ENCODE measurements around the gene CAMTA1.
A peak's percentile ranks its signal among the peaks of the same experiment; 100 is the strongest.

CAMTA1 gene

DNA sequence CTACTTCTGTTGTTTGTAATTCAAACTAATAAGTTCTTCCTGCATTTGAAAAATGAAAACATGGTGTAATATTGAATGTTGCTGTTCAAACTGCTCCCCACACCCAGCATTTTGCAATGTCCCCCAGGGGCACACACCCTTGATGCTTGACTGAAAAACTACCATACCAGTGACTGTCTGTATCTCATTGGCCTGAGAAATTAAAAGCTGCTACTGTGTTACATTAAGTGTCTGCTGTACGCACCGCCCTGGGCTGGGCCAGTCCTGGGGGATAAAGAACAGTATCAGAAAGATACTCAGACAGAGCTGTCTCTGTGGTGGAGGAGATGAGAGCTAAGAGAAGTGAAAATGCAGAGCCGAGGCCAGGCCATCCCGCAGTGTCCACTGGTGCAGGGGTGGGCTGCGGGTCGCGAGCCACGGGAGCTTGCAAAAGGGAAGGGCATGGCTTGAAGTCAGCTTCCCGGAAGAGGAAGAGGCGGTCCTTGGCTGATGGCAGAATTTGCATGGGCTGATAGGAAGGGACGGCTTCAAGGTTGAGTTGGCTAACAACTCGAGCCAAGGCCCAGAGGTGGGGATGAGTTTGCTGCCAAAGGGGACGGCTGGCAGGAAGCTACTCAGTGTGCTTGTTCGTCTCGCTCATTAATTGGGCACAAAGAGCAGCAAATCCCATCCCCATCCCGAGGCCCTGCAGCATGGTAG lies 656.0 kb downstream of the CAMTA1 start:
- no peak for FAIRE-seq

DNA sequence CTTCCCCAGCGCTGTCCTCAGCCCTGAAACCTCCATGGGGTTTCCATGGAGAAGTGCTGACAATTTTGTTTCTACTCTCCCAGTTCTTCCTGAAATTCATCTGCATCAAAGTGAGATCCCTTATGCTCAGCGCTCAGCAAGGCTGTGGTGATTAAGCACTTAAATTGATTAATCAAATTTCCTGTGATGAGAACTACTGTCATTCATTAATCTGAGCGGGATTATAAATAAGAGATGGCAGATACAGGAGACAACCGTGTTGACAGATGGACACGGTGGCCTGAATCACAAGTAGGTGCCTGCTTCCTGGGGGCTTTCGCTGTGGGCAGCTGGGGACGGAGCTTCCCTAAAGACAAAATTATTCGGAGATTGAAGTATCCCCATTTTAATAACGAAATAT lies 656.8 kb downstream of the CAMTA1 start:
- DNase-seq (ENCODE audit: low spot score) (no peak), FAIRE-seq (no peak)

More for the DNA sequence above, 656.0 kb downstream of the CAMTA1 start:
- DNase-seq (ENCODE audit: low spot score) = no peak

DNA sequence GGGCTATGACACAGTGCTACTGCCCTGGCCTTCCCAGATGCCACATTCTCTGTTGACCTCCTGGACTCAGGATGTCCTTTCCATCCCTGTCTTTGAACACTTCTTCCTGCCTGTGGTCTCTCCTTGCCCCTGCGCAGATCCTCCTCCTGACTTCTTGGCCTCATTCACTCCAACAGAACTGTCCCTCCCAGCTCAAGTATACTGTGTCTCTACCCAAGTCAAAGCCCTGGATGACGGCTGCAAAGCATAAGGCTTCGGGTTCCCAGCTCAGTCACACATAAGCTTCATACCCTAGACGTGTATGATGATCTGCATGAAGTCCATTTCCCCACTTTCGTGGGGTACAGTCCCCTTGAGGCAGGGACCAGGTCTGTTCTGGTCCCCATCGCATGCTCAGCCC lies 657.7 kb downstream of the CAMTA1 start:
- DNase-seq (ENCODE audit: low spot score) = no peak
- FAIRE-seq = no peak

DNA sequence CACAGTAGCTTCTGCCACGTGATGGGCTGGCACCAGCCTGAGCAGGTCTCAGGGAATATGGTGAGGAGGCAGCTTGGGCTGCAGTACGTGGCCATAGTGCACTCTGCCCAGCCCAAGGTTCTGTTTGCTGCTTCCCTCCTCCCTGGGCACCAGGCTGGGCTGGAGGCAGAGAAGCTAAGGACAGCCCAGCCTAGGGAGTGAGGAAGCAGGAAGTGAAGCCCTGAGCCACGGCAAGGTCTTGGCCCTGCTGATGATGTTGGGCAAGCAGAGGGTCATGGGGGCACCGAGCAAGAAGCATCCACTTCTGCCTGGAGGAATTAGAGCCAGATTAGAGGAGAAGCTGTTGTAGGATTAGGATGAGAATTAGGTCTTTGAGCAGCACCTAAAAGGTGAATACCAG lies 659.1 kb downstream of the CAMTA1 start:
- no peak for DNase-seq (ENCODE audit: low spot score)
- FAIRE-seq = no peak

DNA sequence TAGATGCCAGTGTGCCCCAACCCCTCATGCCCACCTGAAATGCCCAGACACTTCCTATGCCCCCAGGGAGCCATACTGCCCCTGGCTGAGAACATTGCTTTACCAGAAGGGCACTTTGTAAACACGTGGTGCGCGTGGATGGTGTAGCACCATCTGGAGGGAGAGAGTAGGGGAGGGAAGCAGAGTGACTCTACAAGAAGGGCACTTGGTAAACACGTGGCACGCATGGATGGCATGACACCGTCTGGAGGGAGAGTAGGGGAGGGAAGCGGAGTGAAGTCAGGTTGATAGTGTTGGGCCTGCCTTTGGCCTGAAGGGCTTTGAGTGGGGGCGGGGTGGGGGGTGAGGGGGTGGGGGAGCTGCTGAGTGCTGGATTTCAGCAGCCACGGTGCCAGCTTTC lies 661.8 kb downstream of the CAMTA1 start:
- no peak for FAIRE-seq
- DNase-seq (ENCODE audit: low spot score) = no peak

DNA sequence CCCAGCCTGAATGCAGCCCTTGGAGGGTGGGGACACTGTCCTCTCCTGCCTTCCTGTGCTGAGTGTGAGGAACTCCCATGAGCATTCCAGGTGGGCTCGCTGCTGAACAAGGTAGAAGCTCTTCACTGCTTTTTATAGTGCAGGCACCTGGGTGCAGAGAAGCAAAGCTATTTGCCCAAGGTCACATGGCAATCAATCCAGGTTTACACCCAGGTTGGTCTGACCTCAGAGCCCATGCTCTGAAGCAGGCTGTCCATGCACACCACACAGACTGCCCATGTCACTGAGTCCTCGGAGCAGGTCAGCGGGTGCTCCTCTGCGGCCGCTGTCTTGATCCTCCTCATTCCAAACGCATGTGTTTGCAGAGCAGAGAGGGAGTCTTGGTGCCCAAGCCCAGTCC lies 662.5 kb downstream of the CAMTA1 start:
- FAIRE-seq (no peak), DNase-seq (ENCODE audit: low spot score) (no peak)

DNA sequence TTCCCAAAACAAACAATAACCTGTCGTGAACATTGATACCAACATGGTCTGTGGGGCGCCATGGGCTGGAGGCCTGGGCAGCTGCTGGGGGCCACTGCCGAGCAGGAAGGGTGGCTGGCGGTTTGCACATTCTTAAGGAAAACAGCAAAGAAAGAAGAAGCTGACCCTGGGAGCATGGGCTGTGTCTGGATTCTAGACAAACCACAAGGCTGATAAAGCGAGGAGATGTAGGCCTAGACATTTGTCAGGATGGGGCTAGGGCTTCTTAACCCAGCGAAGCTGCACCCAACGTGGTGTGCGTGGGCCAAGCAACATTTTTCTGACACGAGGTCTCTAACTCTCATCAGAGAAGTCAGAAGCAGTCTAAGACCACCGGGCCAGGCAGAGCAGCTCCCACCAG lies 663.7 kb downstream of the CAMTA1 start:
- FAIRE-seq (no peak), DNase-seq (ENCODE audit: low spot score) (no peak)

DNA sequence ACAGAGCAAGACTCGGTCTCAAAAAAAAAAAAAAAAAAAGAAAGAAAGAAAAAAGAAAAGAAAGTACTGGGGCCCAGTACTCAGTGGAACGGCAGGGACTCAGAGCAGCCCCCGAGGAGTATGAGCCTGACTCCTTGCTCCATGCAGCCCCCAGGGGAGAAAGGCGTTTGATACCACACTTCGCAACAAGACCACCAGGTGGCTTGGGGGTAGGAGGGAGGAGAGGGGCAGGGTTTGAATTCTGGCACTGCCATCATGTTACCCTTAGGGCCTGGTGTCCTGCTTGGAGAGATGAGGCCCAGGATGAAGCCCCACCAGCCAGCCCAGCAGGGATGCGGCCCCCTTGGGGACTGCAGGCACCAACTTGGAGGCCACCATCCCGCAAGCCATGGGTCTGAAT lies 664.5 kb downstream of the CAMTA1 start:
- DNase-seq (ENCODE audit: low spot score) (no peak), FAIRE-seq (no peak)

DNA sequence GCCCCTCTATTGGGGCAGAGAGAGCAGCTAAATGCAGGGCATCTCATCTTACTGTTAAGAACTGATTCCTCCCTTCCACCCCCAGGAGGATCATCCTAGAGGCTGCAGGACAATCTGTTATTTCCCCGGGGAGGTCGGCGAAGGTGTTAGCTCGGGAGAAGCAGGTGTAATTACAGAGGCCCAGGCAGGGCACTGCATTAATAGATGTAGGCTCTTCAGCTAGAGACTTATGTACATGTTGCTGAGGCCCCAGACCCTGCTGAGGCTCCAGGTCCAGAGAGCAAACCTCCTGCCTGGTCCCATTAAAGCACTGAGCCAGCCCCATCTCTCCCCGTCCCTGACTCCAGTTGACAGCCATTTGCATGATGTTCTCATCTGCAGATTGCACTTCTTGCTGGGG lies 665.6 kb downstream of the CAMTA1 start:
- FAIRE-seq (no peak), DNase-seq (ENCODE audit: low spot score) (no peak)

DNA sequence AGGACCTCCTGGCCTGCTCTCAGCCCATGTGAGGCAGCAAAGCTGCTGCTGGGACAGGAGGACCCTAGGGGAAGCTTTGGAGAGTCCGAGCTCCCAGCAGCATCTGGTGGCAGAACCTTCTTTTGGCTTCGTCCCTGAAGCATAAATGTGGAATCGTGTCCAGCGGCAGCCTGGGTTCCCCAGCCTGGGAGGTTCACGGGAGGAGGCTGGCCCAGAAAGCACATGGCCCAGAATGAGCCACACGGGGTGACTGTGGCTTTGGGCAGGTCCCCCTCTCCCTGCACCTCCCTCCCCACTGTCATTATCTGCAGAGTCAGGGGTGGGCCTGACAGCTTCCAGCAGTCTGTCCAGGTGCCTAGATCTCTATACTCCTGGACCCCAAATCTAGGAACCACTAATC lies 667.8 kb downstream of the CAMTA1 start:
- no peak for FAIRE-seq

DNA sequence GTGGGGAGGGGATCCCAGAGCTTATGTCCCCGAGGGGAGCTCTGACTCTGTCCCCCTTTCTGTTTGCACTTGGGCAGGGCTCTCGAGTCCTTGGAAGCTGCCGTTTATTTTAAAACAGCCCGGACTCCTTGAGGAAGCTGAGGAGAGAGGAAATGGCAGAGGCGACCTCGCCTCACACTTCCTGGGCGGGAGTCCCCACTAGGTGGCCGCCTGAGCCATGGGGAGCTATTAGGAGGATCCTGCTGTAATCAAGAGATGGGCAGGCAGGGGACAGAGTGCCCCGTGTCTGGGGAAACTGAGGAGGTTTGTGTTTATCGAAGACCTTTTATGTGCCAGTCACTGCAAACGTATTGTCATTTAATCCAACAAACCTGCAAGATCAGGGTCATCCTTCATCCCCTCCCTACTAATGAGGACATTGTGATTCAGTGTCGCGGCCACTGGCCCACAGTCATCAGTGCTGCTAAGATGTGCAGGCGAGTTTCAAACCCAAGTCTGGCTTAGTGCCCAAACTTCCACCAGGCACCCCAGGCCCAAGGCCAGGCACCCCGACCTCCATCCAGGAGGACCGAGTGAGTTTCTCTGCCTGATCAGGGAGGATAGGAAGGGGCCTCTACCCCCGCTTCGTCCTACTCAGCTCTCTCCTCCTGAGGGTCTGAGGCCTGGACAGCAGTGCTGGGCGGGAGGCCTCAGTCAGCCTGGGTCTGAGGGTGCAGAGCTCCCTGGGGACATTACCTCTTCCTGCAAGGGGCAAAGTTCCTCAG lies 669.0 kb downstream of the CAMTA1 start:
- DNase-seq (ENCODE audit: low spot score) (peak; percentile 34), FAIRE-seq (no peak)

More for the DNA sequence above, 667.8 kb downstream of the CAMTA1 start:
- DNase-seq (ENCODE audit: low spot score) = no peak

DNA sequence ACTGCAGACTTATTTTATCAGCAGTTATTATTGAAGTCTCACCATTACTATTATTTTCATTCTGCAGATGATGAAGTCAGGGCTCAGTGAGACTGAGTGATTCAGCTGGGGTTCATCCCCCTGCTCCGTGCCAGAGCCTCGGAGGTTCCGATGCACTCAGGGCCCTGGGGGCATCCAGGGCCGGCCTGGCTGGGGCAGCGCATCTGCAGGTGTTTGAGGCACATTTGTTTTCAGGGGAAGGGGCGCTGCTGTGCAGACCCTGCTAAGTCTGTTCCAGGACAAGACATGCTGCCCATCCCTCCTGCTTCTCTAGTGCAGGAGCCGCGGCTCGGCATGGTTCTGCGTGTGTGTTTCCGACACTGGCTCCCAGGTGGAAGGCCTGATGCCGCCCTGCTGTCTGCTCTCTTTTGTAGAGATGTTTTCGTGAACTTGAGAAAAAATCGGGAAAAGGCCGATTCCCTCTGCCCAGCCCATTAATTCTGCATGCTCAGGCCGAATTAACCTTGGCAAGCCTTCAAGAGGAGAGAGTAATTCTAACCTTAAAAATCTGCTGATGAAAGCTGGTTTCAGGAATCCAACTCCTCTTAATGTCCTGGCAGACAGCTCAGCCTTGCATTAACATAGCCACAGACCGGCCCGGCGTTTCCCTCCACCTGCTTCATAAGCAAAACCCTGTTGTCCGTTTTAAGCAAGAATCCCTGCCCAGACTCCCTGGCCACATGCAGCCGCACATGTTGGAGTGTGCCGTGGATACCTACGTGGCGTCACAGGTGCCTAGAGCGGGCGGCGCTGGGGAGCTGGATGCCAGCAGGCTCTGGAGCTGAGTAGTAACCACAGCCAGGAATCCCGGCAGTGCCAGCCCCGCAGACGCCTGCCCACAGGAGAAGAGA lies 669.9 kb downstream of the CAMTA1 start:
- DNase-seq (ENCODE audit: low spot score) (no peak), FAIRE-seq (no peak)

DNA sequence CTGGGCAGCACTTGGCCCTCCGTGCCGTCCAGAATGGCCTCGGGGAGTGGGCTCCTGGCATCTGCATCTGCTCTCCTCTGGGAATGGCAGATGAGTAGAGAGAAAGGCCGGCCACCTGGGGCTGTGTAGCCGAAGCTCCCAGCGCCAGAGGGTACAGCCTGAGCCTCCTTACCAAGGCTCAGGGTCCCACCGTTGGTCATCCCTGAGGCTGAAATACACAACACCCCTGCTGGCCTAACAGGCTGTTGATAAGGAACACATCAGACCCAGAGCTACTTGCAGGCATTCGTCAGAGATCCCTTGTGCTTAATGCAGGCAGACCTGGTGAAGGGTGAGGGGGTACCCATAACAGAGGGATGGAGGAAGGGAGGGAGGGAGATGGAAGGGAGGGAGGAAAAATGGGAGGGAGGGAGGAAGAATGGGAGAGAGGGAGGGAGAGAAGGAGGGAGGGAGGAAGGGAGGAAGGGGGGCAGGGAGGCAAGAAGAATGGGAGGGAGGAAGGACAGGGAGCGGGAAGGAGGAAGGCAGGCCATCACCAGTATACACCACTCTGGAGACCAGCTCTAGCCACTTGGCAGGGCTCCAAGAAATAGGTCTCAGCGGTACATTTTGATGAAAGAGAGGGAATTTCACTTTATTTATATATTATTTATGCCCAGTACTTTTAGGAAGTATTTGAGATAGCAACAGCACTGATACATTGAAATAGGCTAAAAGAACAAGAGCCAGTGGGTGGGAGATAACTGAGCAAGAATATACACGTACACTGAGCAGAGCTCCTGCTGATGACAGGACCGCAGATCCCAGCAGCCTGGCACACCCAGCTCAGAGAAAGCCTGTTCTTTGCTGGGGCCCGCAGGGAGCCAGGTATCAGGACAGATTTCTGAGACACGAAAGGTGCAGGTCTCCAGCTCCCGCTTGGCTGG lies 670.8 kb downstream of the CAMTA1 start:
- no peak for FAIRE-seq
- no peak for DNase-seq (ENCODE audit: low spot score)

DNA sequence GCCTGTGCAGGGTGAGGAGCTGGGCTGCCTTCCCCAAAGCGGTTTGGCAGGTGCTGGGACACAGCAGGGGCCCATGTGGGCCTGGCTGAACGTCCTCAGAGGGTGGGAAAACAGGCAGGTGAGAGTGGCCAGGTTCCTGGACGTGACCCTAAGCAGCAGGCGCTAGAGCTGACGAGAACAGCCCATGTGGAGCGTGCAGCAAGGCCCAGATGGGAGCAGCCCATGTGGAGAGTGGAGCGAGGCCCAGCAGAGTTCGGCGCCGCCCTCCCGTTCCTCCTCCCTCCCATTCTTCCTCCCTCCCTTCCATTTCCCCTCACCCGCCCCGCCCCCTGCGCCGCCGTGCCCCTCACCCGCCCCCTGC lies 671.4 kb downstream of the CAMTA1 start:
- no peak for DNase-seq (ENCODE audit: low spot score)
- FAIRE-seq = no peak

DNA sequence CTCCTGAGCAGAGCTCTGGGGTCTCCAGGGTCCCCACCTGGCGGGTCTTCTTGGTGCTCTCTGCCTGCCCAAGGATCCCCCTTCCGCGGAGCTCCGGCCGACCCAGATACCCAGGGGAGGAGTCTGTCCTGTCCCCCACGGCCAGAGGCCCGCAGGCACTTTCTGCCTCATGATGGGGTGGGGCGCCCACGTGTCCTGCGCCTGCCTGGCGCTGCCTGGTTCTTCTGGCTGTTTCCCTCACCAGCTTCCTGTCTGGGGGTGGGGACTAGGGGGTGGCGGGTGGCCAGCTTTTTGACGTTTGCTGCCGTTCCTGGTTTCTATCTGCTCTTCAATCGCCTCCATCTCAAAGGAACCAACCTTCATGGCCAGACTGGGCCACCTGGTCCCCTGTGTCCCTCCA lies 672.6 kb downstream of the CAMTA1 start:
- DNase-seq (ENCODE audit: low spot score) = no peak
- no peak for FAIRE-seq

DNA sequence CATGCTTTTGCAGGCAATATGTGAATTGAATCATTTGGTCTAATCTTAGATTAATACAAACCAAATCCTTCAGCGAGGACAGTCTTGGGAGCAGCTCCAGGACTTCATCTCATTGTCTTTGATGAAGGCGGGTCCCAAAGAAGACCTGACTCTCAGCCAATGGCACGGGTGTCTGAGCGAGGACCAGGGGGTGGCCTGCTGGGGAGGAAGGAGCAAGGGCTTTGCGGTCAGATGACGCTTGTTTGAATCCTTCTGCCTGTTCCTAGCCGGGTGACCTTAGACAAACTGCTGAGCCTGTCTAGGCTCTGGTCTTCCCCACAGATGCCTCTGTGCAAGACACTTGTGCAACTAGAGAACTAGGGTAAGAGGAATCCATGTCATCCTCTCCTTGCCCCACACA lies 673.7 kb downstream of the CAMTA1 start:
- no peak for DNase-seq (ENCODE audit: low spot score)
- FAIRE-seq = no peak

DNA sequence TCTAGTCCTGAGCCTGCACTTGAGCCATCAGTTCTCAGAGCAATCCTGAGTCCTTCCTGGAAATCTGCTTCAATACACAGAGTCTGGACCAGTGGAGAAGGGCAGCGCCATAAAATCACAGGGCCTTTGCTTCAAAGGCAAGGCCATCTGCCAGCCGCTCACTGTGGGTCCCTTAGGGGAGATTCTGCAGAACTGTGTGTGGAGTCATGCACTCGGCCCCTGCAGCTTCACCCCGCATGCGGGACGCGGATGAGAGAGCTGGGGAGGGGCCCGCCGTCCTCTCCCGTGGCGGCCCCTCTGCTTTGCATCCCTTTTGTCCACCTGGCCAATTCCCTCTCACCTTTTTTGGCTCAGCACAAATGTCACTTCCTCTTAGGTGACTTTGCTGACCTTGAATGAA lies 674.7 kb downstream of the CAMTA1 start:
- no peak for FAIRE-seq
- DNase-seq (ENCODE audit: low spot score) = no peak

DNA sequence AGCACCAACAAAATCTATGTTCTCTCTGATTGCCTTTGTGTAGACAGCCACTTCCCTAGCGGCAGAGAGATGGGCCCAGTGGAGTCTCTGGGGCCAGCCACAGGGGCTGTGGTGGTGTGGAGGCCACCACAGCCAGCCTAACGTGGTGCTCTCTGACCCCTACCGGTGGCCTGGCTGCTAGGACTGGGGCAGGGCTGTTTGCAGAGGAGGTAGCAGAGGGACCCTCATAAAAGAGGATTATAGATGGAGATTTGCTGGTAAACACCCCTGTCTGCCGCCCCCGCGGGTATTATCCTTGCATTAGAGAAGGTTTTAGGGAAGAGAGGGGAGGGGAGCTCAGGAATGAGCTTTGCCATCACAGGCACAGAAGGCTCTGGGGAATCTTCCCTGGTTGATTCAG lies 675.6 kb downstream of the CAMTA1 start:
- DNase-seq (ENCODE audit: low spot score) = no peak
- no peak for FAIRE-seq

DNA sequence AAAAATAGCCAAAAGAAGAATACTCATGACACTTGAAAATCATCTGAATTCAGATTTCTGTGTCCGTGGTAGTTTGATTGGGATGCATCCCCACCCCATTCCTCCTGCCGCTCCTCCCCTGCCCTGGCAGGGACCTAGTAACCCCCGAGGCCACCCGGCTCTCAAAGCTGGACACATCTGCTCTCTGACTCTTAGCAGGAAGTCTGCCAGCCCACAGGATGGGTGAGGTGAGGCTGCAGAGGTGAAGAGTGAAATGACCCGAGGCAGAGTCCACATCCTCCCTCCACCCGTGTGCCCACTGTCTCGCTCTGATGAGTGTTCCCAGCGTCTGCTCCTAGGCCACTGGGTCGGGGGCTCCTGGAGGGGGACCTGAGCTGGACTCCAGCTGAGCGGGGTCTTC lies 677.4 kb downstream of the CAMTA1 start:
- peak; percentile 43 for DNase-seq (ENCODE audit: low spot score)
- peak; percentile 58 for FAIRE-seq

DNA sequence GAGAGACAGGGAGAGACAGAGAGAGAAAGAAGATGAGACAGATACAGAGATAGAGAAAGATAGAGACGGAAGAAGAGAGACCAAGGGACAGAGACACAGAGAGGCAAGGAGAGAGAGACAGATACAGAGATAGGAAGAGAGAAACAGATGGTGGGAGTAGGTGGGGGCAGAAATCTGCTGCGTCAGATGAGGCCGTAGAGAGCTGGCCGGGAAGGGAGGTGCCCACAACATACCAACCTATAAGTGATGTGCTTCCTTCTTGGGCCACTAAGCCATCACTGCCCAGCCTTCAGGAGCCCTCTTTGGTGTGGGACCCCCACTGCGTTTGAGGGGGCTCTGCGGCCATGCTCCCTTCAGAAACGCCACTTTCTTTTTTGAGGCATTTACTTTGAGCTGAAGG lies 678.3 kb downstream of the CAMTA1 start:
- no peak for DNase-seq (ENCODE audit: low spot score)
- no peak for FAIRE-seq

DNA sequence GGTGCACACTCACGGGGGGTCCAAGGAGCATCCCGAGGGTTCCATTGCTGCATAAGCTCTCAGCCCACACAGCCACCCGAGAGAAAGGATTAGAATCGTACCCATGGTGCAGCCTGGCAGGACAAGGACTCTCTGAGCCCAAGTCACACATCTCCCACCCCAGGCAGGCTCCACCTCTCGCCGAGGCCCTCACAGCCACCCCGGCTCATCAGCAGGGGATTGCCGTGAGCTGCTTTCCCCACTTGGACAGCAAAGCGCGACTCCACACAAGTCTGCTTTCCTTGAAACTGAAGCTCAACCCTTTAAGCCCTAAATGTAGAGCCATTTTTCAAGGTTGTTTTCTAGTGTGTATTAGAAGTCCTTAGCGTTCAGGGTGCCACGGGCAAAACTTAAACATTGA lies 679.5 kb downstream of the CAMTA1 start:
- DNase-seq (ENCODE audit: low spot score) = no peak
- FAIRE-seq = no peak
